HG02759 (cell line): ENCODE measurements around the gene PARD3.
"Not testable (repeated sequence)": the region's sequence is repeated elsewhere in the genome, so short reads cannot be mapped to it uniquely, and the experiment has no call there.

Experiments
- ATAC-seq: cut with Tn5 transposase; IDR thresholded peaks from one replicate; pipeline ENCODE4 v1.9.1; 2021; ENCODE audit warnings: mild to moderate bottlenecking, moderate library complexity; ENCODE audit not compliant: unreplicated experiment

PARD3 gene

GRCh38 chr10:34654211-34654610 is 160.9 kb downstream of the PARD3 start:
- no peak for ATAC-seq

- no peak for ATAC-seq
Observed at GRCh38 chr10:34653530-34653929, 161.6 kb downstream of the PARD3 start.

- no peak for ATAC-seq
Observed at GRCh38 chr10:34651416-34652195, 163.5 kb downstream of the PARD3 start.

- no peak for ATAC-seq
Observed at GRCh38 chr10:34650156-34650555, 164.9 kb downstream of the PARD3 start.

- ATAC-seq, result no peak
Observed at GRCh38 chr10:34649385-34649784, 165.7 kb downstream of the PARD3 start.

GRCh38 chr10:34648919-34649318 is 166.2 kb downstream of the PARD3 start:
- peak; percentile 63 for ATAC-seq

GRCh38 chr10:34647875-34648865 is 166.9 kb downstream of the PARD3 start:
- ATAC-seq, result no peak

- ATAC-seq, result no peak
Observed at GRCh38 chr10:34647160-34647559, 167.9 kb downstream of the PARD3 start.

GRCh38 chr10:34646331-34646730 is 168.8 kb downstream of the PARD3 start:
- no peak for ATAC-seq

GRCh38 chr10:34644815-34645214 is 170.3 kb downstream of the PARD3 start:
- not testable (repeated sequence) for ATAC-seq

GRCh38 chr10:34644224-34644623 is 170.9 kb downstream of the PARD3 start:
- ATAC-seq, result no peak

GRCh38 chr10:34643620-34644019 is 171.5 kb downstream of the PARD3 start:
- ATAC-seq, result no peak

- no peak for ATAC-seq
Observed at GRCh38 chr10:34641913-34642558, 173.1 kb downstream of the PARD3 start.

GRCh38 chr10:34641147-34641912 is 173.8 kb downstream of the PARD3 start:
- ATAC-seq, result no peak

GRCh38 chr10:34638406-34639054 is 176.6 kb downstream of the PARD3 start:
- peak; percentile 51 for ATAC-seq

- peak; percentile 74 for ATAC-seq
Observed at GRCh38 chr10:34637418-34637911, 177.6 kb downstream of the PARD3 start.

- ATAC-seq, result no peak
Observed at GRCh38 chr10:34635111-34635510, 180.0 kb downstream of the PARD3 start.

- no peak for ATAC-seq
Observed at GRCh38 chr10:34633374-34633773, 181.7 kb downstream of the PARD3 start.

GRCh38 chr10:34629084-34629483 is 186.0 kb downstream of the PARD3 start:
- ATAC-seq, result no peak
